ENCODE measurements around the gene STARD7. TPM values are rescaled to one million over a fixed set of nuclear protein-coding genes. Genes with fewer than 3 reads are reported as not detected.

The STARD7 gene
- total and polyA plus RNA-seq, 10 of the 15 experiments (the other 5 are each of a cell fraction or from before 2014, with no cell fraction given) = 85.4 to 237 (median 153) TPM

Other genes with a start within 250 kb of the STARD7 start
Only the 7 nearest of the 10 such genes appear.
- 0.05 TPM in 1 of 2 replicates, not detected in the other for gene ADRA2B, start 92.3 kb downstream of the STARD7 start, total RNA-seq (2014; rRNA removed)
- gene ADRA2B, start 92.3 kb downstream of the STARD7 start, total RNA-seq (2014; rRNA removed; fragmentation: Illumina TruSeq; extraction: Trizol) = 0.05 TPM in 1 of 2 replicates, not detected in the other
- gene ADRA2B, start 92.3 kb downstream of the STARD7 start, total RNA-seq (2021) = 0.10 TPM in 1 of 2 replicates, not detected in the other
- not detected in 2 replicates for gene ADRA2B, start 92.3 kb downstream of the STARD7 start, polyA plus RNA-seq (2011; rRNA removed)
- gene ADRA2B, start 92.3 kb downstream of the STARD7 start, polyA plus RNA-seq (2014; fragmentation: Illumina TruSeq; extraction: Trizol) = 0.01 TPM in 1 of 2 replicates, not detected in the other
- under 1 TPM in 1 of 2 experiments, not detected in 1; 0.03 TPM for gene ADRA2B, start 92.3 kb downstream of the STARD7 start, polyA plus RNA-seq (2014; fragmentation: Nextera tagmentation; extraction: Ambion mirVana)
- 0.05 and 0.09 TPM in 2 replicates for gene ADRA2B, start 92.3 kb downstream of the STARD7 start, polyA plus RNA-seq (2014; rRNA removed)
- gene ADRA2B, start 92.3 kb downstream of the STARD7 start, polyA plus RNA-seq (2016; fragmentation: Nextera tagmentation; extraction: Ambion mirVana) = not detected
- gene ASTL, start 70.3 kb downstream of the STARD7 start, total RNA-seq (2014; rRNA removed) = 0.27 and 0.40 TPM in 2 replicates
- gene ASTL, start 70.3 kb downstream of the STARD7 start, total RNA-seq (2014; rRNA removed; fragmentation: Illumina TruSeq; extraction: Trizol) = 0.54 TPM in 1 of 2 replicates, not detected in the other
- 0.43 and 1.0 TPM in 2 replicates for gene ASTL, start 70.3 kb downstream of the STARD7 start, total RNA-seq (2021)
- gene ASTL, start 70.3 kb downstream of the STARD7 start, polyA plus RNA-seq (2011; rRNA removed) = 0.10 and 0.37 TPM in 2 replicates
- 0.24 TPM in 1 of 2 replicates, not detected in the other for gene ASTL, start 70.3 kb downstream of the STARD7 start, polyA plus RNA-seq (2014; fragmentation: Illumina TruSeq; extraction: Trizol)
- not detected for gene ASTL, start 70.3 kb downstream of the STARD7 start, polyA plus RNA-seq (2014; fragmentation: Nextera tagmentation; extraction: Ambion mirVana)
- 0.18 and 0.37 TPM in 2 replicates for gene ASTL, start 70.3 kb downstream of the STARD7 start, polyA plus RNA-seq (2014; rRNA removed)
- not detected for gene ASTL, start 70.3 kb downstream of the STARD7 start, polyA plus RNA-seq (2016; fragmentation: Nextera tagmentation; extraction: Ambion mirVana)
- 212 and 227 TPM in 2 replicates for gene DUSP2, start 63.4 kb downstream of the STARD7 start, total RNA-seq (2014; rRNA removed)
- 57.4 and 58.0 TPM in 2 replicates for gene DUSP2, start 63.4 kb downstream of the STARD7 start, total RNA-seq (2014; rRNA removed; fragmentation: Illumina TruSeq; extraction: Trizol)
- 181 and 194 TPM in 2 replicates for gene DUSP2, start 63.4 kb downstream of the STARD7 start, total RNA-seq (2021)
- gene DUSP2, start 63.4 kb downstream of the STARD7 start, polyA plus RNA-seq (2011; rRNA removed) = 47.5 and 84.3 TPM in 2 replicates
- 11.9 and 35.6 TPM in 2 replicates for gene DUSP2, start 63.4 kb downstream of the STARD7 start, polyA plus RNA-seq (2014; fragmentation: Illumina TruSeq; extraction: Trizol)
- 10 to 100 TPM in 1 of 2 experiments, 1 to 10 TPM in 1; 9.7 to 34.6 TPM for gene DUSP2, start 63.4 kb downstream of the STARD7 start, polyA plus RNA-seq (2014; fragmentation: Nextera tagmentation; extraction: Ambion mirVana)
- gene DUSP2, start 63.4 kb downstream of the STARD7 start, polyA plus RNA-seq (2014; rRNA removed) = 158 and 168 TPM in 2 replicates
- gene DUSP2, start 63.4 kb downstream of the STARD7 start, polyA plus RNA-seq (2016; fragmentation: Nextera tagmentation; extraction: Ambion mirVana) = 10 to 100 TPM; 10.2 to 56.4 TPM
- 11.2 and 15.3 TPM in 2 replicates for gene TMEM127, start 57.2 kb upstream of the STARD7 start, total RNA-seq (2014; rRNA removed)
- 8.2 and 8.9 TPM in 2 replicates for gene TMEM127, start 57.2 kb upstream of the STARD7 start, total RNA-seq (2014; rRNA removed; fragmentation: Illumina TruSeq; extraction: Trizol)
- gene TMEM127, start 57.2 kb upstream of the STARD7 start, total RNA-seq (2021) = 25.6 and 27.2 TPM in 2 replicates
- 11.6 and 24.9 TPM in 2 replicates for gene TMEM127, start 57.2 kb upstream of the STARD7 start, polyA plus RNA-seq (2011; rRNA removed)
- 10.5 and 19.9 TPM in 2 replicates for gene TMEM127, start 57.2 kb upstream of the STARD7 start, polyA plus RNA-seq (2014; fragmentation: Illumina TruSeq; extraction: Trizol)
- gene TMEM127, start 57.2 kb upstream of the STARD7 start, polyA plus RNA-seq (2014; fragmentation: Nextera tagmentation; extraction: Ambion mirVana) = 1 to 10 TPM; 2.6 to 3.0 TPM
- gene TMEM127, start 57.2 kb upstream of the STARD7 start, polyA plus RNA-seq (2014; rRNA removed) = 18.4 and 22.3 TPM in 2 replicates
- gene TMEM127, start 57.2 kb upstream of the STARD7 start, polyA plus RNA-seq (2016; fragmentation: Nextera tagmentation; extraction: Ambion mirVana) = 10 to 100 TPM; 17.0 to 18.4 TPM
- 74.7 and 89.4 TPM in 2 replicates for gene CIAO1, start 57.4 kb upstream of the STARD7 start, total RNA-seq (2014; rRNA removed)
- gene CIAO1, start 57.4 kb upstream of the STARD7 start, total RNA-seq (2014; rRNA removed; fragmentation: Illumina TruSeq; extraction: Trizol) = 48.0 and 49.7 TPM in 2 replicates
- gene CIAO1, start 57.4 kb upstream of the STARD7 start, total RNA-seq (2021) = 51.1 and 57.5 TPM in 2 replicates
- 61.3 and 75.4 TPM in 2 replicates for gene CIAO1, start 57.4 kb upstream of the STARD7 start, polyA plus RNA-seq (2011; rRNA removed)
- 50.2 and 55.8 TPM in 2 replicates for gene CIAO1, start 57.4 kb upstream of the STARD7 start, polyA plus RNA-seq (2014; fragmentation: Illumina TruSeq; extraction: Trizol)
- 10 to 100 TPM in 1 of 2 experiments, 1 to 10 TPM in 1; 8.3 to 15.6 TPM for gene CIAO1, start 57.4 kb upstream of the STARD7 start, polyA plus RNA-seq (2014; fragmentation: Nextera tagmentation; extraction: Ambion mirVana)
- 89.3 and 92.5 TPM in 2 replicates for gene CIAO1, start 57.4 kb upstream of the STARD7 start, polyA plus RNA-seq (2014; rRNA removed)
- 10 to 100 TPM; 69.4 to 73.1 TPM for gene CIAO1, start 57.4 kb upstream of the STARD7 start, polyA plus RNA-seq (2016; fragmentation: Nextera tagmentation; extraction: Ambion mirVana)
- 68.7 and 72.9 TPM in 2 replicates for gene SNRNP200, start 96.7 kb upstream of the STARD7 start, total RNA-seq (2014; rRNA removed)
- 59.2 and 61.9 TPM in 2 replicates for gene SNRNP200, start 96.7 kb upstream of the STARD7 start, total RNA-seq (2014; rRNA removed; fragmentation: Illumina TruSeq; extraction: Trizol)
- gene SNRNP200, start 96.7 kb upstream of the STARD7 start, total RNA-seq (2021) = 147 and 158 TPM in 2 replicates
- gene SNRNP200, start 96.7 kb upstream of the STARD7 start, polyA plus RNA-seq (2011; rRNA removed) = 106 and 176 TPM in 2 replicates
- gene SNRNP200, start 96.7 kb upstream of the STARD7 start, polyA plus RNA-seq (2014; fragmentation: Illumina TruSeq; extraction: Trizol) = 111 and 157 TPM in 2 replicates
- 10 to 100 TPM; 61.6 to 64.6 TPM for gene SNRNP200, start 96.7 kb upstream of the STARD7 start, polyA plus RNA-seq (2014; fragmentation: Nextera tagmentation; extraction: Ambion mirVana)
- 145 and 147 TPM in 2 replicates for gene SNRNP200, start 96.7 kb upstream of the STARD7 start, polyA plus RNA-seq (2014; rRNA removed)
- gene SNRNP200, start 96.7 kb upstream of the STARD7 start, polyA plus RNA-seq (2016; fragmentation: Nextera tagmentation; extraction: Ambion mirVana) = 100 to 1,000 TPM; 100 to 111 TPM
- 28.7 and 29.6 TPM in 2 replicates for gene ITPRIPL1, start 116.5 kb upstream of the STARD7 start, total RNA-seq (2014; rRNA removed)
- gene ITPRIPL1, start 116.5 kb upstream of the STARD7 start, total RNA-seq (2014; rRNA removed; fragmentation: Illumina TruSeq; extraction: Trizol) = 16.8 and 17.1 TPM in 2 replicates
- 23.8 and 28.7 TPM in 2 replicates for gene ITPRIPL1, start 116.5 kb upstream of the STARD7 start, total RNA-seq (2021)
- gene ITPRIPL1, start 116.5 kb upstream of the STARD7 start, polyA plus RNA-seq (2011; rRNA removed) = 6.8 and 11.7 TPM in 2 replicates
- gene ITPRIPL1, start 116.5 kb upstream of the STARD7 start, polyA plus RNA-seq (2014; fragmentation: Illumina TruSeq; extraction: Trizol) = 16.1 and 20.6 TPM in 2 replicates
- gene ITPRIPL1, start 116.5 kb upstream of the STARD7 start, polyA plus RNA-seq (2014; fragmentation: Nextera tagmentation; extraction: Ambion mirVana) = 1 to 10 TPM; 4.9 to 5.7 TPM
- 16.8 and 18.8 TPM in 2 replicates for gene ITPRIPL1, start 116.5 kb upstream of the STARD7 start, polyA plus RNA-seq (2014; rRNA removed)
- gene ITPRIPL1, start 116.5 kb upstream of the STARD7 start, polyA plus RNA-seq (2016; fragmentation: Nextera tagmentation; extraction: Ambion mirVana) = 1 to 10 TPM; 9.9 TPM

All from GM12878 (cell line).